Measurements from ENCODE around the gene SYT9. TPM values are rescaled to one million over a fixed set of nuclear protein-coding genes. Genes with fewer than 3 reads are reported as not detected.

SYT9 gene
- total and polyA plus RNA-seq, 4 donors = 0.01 to 0.12 TPM; not detected in 2

- WGBS, 2 donors = 61 to 62% methylated on average over 3 of the region's 3 CpGs
- H3K9me3 ChIP-seq (ENCODE audit: control insufficient read depth in 4 of 4, insufficient read depth in 3 of 4, low read length in 3 of 4) = no peaks in the 10 kb centered on the region
- TF ChIP-seq CTCF (IDR thresholded peaks at IDR 0.05; ENCODE audit: control extremely low read depth, extremely low read depth) = no peak
These were observed 3.1 kb downstream of the SYT9 start for GRCh38 chr11:7254731-7255291.

DNA sequence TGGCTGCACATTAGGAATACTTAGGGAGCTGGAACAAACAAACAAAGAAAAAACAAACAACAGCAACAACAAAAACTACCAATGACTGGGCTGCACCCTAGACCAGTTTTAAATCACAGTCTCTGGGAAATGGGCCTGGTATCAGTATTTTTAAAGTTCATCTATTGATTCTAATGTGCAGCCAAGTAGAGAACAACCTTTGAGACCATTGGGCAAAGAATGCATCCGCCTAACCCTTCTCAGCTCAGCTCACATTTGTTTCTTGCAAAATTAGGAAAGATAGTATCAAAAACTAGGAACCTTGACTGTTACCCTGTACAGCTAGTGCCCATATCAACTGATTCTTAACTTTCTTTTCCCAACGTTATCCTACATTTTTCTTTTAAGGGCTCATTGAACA, 5.2 kb downstream of the SYT9 start:
- ATAC-seq (ENCODE audit: insufficient read depth, low FRiP score) (no peak), DNase-seq (no peak)
- Histone ChIP-seq H3K4me1 (ENCODE audit: control insufficient read depth in 5 of 5, insufficient read depth in 5 of 5, low read length in 5 of 5) (peaks cover 0 to 9% (median 0%) of the 10 kb centered on the region in 5 donors), H3K9me3 (ENCODE audit: control insufficient read depth in 4 of 4, insufficient read depth in 3 of 4, low read length in 3 of 4) (no peaks in the 10 kb centered on the region), H3K27me3 (ENCODE audit: control insufficient read depth in 3 of 3, insufficient read depth in 3 of 3, low read length in 2 of 3) (peaks cover 0 to 40% (median 28%) of the 10 kb centered on the region in 3 donors), H3K27ac (ENCODE audit: low read depth in 1 of 2, low read length in 1 of 2) (no peak overlapping the region), H3K36me3 (ENCODE audit: control insufficient read depth in 4 of 4, insufficient read depth in 4 of 4, low read length in 4 of 4) (no peaks in the 10 kb centered on the region), H3K9ac (ENCODE audit: insufficient read depth in 1 of 2, low read length in 2 of 2) (no peak overlapping the region), H3K4me3 (no peak overlapping the region)
- TF ChIP-seq CTCF (IDR thresholded peaks at IDR 0.05; ENCODE audit: control extremely low read depth, extremely low read depth) = no peak
- 32 to 38% methylated on average over 2 of the region's 2 CpGs for WGBS, 2 donors

More at GRCh38 chr11:7254731-7255291, 3.1 kb downstream of the SYT9 start:
- Histone ChIP-seq H3K4me3 (no peak overlapping the region), H3K27ac (ENCODE audit: low read depth in 1 of 2, low read length in 1 of 2) (no peak overlapping the region), H3K36me3 (ENCODE audit: control insufficient read depth in 4 of 4, insufficient read depth in 4 of 4, low read length in 4 of 4) (no peaks in the 10 kb centered on the region), H3K4me1 (ENCODE audit: control insufficient read depth in 5 of 5, insufficient read depth in 5 of 5, low read length in 5 of 5) (peaks cover 0 to 11% (median 0%) of the 10 kb centered on the region in 5 donors), H3K9ac (ENCODE audit: insufficient read depth in 1 of 2, low read length in 2 of 2) (no peak overlapping the region), H3K27me3 (ENCODE audit: control insufficient read depth in 3 of 3, insufficient read depth in 3 of 3, low read length in 2 of 3) (peaks cover 4 to 55% (median 33%) of the 10 kb centered on the region in 3 donors)
- DNase-seq (no peak), ATAC-seq (ENCODE audit: insufficient read depth, low FRiP score) (no peak)

DNA sequence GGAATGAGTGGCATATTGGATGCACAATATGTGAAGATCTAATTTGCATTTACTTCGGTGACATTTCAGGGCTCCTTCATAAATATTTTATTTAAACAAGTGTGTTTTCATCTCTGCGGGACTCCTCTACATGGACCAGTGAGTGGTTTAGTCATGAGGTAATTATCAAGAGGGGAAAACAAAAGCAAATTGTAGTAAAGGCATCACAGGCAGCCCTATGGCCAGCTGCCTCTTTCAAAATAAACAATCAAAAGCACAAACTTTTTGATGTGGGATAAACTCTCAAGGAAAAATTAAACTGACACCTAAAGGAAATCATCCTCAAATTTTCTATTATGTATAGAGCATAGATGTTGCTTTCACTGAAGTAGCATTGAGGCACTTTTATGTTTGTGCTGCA, 6.0 kb downstream of the SYT9 start:
- DNase-seq (no peak), ATAC-seq (ENCODE audit: insufficient read depth, low FRiP score) (no peak)
- no peak for TF ChIP-seq CTCF (IDR thresholded peaks at IDR 0.05; ENCODE audit: control extremely low read depth, extremely low read depth)
- H3K27me3 ChIP-seq (ENCODE audit: control insufficient read depth in 3 of 3, insufficient read depth in 3 of 3, low read length in 2 of 3) = peaks cover 0 to 35% (median 25%) of the 10 kb centered on the region in 3 donors
- no peak overlapping the region for H3K4me3 ChIP-seq
- no peaks in the 10 kb centered on the region for H3K9me3 ChIP-seq (ENCODE audit: control insufficient read depth in 4 of 4, insufficient read depth in 3 of 4, low read length in 3 of 4)
- no peak overlapping the region for H3K9ac ChIP-seq (ENCODE audit: insufficient read depth in 1 of 2, low read length in 2 of 2)
- H3K36me3 ChIP-seq (ENCODE audit: control insufficient read depth in 4 of 4, insufficient read depth in 4 of 4, low read length in 4 of 4) = no peaks in the 10 kb centered on the region
- 74 to 86% methylated on average over 2 of the region's 2 CpGs for whole genome bisulfite sequencing, 2 donors
- H3K27ac ChIP-seq (ENCODE audit: low read depth in 1 of 2, low read length in 1 of 2) = no peak overlapping the region
- peaks cover 0 to under 1% (median 0%) of the 10 kb centered on the region in 5 donors for H3K4me1 ChIP-seq (ENCODE audit: control insufficient read depth in 5 of 5, insufficient read depth in 5 of 5, low read length in 5 of 5)

DNA sequence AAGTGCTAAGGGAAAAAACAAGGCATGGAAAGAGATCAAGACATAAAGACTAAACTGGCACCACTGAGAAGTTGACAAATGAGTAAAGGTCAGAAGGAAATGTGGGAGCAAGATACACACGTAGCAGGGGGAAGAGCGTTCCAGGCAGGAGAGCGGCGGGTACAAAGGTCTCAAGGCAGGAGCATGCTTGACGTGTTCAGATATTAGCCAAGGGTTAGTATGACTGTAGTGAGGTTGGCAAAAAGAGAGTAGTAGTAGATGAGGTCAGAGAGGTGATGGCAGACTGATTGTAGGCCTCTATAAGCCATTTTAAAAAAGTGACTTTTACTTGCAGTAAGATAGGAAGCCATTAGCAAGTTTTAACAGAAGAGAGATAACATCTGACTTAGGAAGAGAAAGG, 9.9 kb downstream of the SYT9 start:
- WGBS, 2 donors = 79 to 80% methylated on average over 5 of the region's 5 CpGs
- peaks cover 0 to under 1% (median 0%) of the 10 kb centered on the region in 3 donors for H3K27me3 ChIP-seq (ENCODE audit: control insufficient read depth in 3 of 3, insufficient read depth in 3 of 3, low read length in 2 of 3)
- H3K9me3 ChIP-seq (ENCODE audit: control insufficient read depth in 4 of 4, insufficient read depth in 3 of 4, low read length in 3 of 4) = no peaks in the 10 kb centered on the region
- DNase-seq (no peak), ATAC-seq (ENCODE audit: insufficient read depth, low FRiP score) (no peak)
- H3K4me3 ChIP-seq = no peak overlapping the region
- no peaks in the 10 kb centered on the region for H3K36me3 ChIP-seq (ENCODE audit: control insufficient read depth in 4 of 4, insufficient read depth in 4 of 4, low read length in 4 of 4)
- H3K27ac ChIP-seq (ENCODE audit: low read depth in 1 of 2, low read length in 1 of 2) = no peak overlapping the region
- no peaks in the 10 kb centered on the region for H3K4me1 ChIP-seq (ENCODE audit: control insufficient read depth in 5 of 5, insufficient read depth in 5 of 5, low read length in 5 of 5)
- TF ChIP-seq CTCF (IDR thresholded peaks at IDR 0.05; ENCODE audit: control extremely low read depth, extremely low read depth) = no peak
- no peak overlapping the region for H3K9ac ChIP-seq (ENCODE audit: insufficient read depth in 1 of 2, low read length in 2 of 2)

All from lung (tissue), 12 donors.